Vagina (tissue), 2 donors: ENCODE results near the gene PARD3.

Experiments used
- CTCF ChIP-seq, 3 experiments: fragments of 450-650 bp in 2 of 3; fragments of 200-600 bp in 1 of 3; sonication (generic) in 1 of 3; IDR thresholded peaks; one replicate each; pipeline ENCODE4 v1.5.1; 2017 to 2019; ENCODE audit warnings: antibody characterized with exemption in 3 of 3, mild to moderate bottlenecking in 2 of 3, moderate library complexity in 2 of 3
- POLR2A ChIP-seq, 2 donors: fragments of 450-650 bp; IDR thresholded peaks; one replicate each; pipeline ENCODE4 v1.6.1; 2017; ENCODE audit warnings: antibody characterized with exemption in 2 of 2, mild to moderate bottlenecking in 2 of 2, moderate library complexity in 2 of 2
- POLR2AphosphoS5 ChIP-seq, 2 donors: sonication (generic); formaldehyde crosslinking; IDR thresholded peaks; one replicate each; pipeline ENCODE4 v1.9.0; 2017; ENCODE audit warnings: antibody characterized with exemption in 2 of 2, mild to moderate bottlenecking in 2 of 2, low read depth in 1 of 2; ENCODE audit not compliant: insufficient read depth in 1 of 2

GRCh38 chr10:34646331-34646730, 168.8 kb downstream of the PARD3 start:
- TF ChIP-seq POLR2AphosphoS5 (IDR thresholded peaks at IDR 0.05; ENCODE audit: insufficient read depth in 1 of 2, low read depth in 1 of 2) (no peak), CTCF (IDR thresholded peaks at IDR 0.05) (no peak), POLR2A (IDR thresholded peaks at IDR 0.05) (no peak)
